HG03558 (cell line): ENCODE measurements around the gene TSPAN18.

Experiments
- ATAC-seq: cut with Tn5 transposase; IDR thresholded peaks from one replicate; pipeline ENCODE4 v1.9.1; 2021; ENCODE audit warnings: moderate number of reproducible peaks; ENCODE audit not compliant: unreplicated experiment; ENCODE audit errors: extremely low read depth

The TSPAN18 gene

DNA sequence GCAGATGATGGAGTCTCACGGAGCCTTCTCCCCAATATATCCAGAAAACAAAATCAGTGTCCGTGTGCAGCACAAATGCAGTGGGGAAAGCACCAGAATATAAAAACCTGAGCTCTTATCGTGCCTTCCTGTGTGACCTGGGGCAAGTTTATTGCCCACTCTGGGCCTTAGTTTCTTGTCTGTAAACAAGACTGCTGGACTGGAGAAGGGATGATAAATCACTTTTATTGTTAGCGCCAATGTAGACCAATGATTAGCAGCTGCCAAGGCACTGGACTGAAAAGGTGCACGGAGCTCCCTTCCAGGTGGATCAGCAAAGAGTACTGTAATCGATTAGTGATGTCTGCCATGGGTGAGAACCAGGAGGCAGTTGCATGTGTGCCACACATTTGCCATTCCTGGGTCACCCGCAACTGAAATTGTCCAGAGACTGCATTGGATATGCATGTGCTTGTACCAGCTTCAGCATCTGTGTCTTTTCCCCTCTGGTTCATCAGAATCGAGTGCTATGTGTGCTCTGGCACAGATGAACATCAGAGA lies 89.2 kb downstream of the TSPAN18 start:
- no peak for ATAC-seq

DNA sequence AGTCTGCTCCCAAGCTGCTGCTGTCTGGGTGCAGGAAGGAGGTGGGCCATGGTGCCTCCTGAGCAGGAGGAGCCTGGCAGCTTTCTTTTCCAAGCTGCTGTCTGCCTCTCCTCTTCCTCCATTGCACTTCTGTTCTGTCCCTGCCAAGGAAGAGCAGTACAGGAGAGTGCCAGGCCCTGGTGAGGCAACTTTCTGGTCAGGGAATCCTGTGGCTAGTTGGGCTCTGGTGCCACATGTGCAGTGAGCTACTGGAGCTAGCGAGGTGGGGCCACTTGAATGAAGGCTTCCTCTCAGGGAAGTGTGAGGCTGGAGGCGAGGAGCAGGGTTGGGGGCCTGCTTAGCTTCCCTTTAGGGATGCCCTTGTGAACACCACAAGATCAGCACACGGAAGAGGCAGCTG lies 90.0 kb downstream of the TSPAN18 start:
- no peak for ATAC-seq

DNA sequence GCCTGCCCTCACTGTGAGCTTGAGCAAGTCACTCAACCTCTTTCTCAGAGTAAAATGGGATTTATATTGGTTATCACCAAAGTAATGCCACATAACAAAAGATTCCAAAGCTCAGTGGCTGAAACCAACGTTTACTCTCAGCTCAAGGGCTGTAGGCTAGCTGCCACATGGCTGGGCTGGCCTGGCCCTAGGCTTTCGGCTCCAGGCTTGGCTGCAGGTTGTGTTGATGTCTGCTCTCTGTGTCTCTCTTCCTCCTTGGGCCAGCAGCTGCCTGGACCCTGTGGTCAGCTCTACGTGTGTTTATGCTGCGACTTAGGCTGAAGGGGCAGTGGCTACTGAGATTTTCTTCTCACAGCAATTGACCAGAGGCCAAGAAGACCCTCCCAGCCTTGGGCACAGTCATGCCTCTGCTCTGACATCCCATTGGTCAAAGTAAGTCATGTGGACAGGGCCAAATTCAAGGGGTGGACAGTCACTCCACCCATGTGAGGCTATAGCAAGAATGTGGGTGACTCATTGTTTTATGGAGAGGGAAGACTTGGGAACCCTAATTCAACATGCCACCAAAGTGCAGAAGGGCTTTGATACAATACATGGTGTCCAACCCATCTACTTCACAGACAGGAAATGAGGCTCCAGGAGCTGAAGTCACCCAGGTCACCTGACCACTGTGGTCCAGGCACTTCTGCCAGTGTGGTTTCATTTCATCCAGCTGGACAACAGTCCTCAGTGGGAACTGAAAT lies 90.6 kb downstream of the TSPAN18 start:
- ATAC-seq = no peak

DNA sequence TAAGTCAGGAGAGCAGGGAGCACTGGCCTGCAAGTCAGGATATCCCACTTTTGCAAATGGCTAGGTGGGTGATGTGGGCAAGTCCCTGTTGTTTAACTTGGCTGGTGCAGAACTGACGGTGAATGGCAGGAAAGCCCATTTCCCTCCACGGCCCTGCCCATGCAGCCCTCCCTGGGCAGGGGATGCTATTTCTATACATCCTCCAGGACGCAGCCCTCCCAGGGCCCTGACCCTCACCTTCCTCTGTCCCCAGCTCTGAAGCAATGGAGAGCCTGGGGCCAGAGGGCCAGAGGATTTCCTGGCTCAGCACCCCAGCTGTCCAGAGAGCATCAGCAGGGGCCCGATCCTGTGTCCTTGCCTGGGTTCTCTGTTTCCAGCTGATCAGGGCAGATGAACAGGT lies 91.3 kb downstream of the TSPAN18 start:
- ATAC-seq = no peak

DNA sequence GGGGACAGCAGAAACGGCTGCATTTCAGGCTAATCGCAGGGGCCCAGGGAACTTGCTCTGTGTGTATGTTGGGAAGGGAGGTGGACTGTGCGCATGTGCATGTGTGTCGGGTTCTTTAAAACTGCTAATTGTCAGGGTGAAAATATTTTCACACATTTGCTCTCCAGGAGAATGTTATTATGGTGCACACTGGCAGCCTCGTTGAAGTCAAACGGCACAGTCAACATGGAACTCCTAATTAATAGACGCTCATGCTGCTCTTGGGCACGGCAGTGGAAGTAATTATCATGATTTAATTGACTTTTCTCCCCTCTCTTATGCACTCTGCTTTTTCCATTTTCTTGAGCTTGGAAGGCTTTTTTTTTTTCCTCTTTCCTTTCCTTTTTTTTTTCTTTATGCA lies 92.6 kb downstream of the TSPAN18 start:
- ATAC-seq = no peak

DNA sequence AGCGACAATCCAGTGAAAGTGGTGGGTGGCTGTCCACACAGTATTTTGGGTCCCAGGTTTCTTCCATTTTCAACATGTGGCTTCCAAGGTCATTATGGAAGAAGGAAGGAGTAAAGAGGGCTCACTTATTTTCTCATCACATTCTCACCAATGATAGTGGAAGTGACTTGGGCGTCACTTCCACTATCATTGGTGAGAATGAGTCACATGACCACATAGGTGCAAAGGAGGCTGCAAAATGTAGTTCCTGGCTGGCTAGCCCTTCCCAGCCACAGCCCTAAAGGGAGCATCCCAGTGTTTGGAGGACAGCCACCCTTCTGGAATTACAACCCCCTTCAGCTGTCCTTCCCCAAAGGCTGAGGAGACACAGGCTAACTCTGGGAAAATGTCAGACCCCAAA lies 95.6 kb downstream of the TSPAN18 start:
- ATAC-seq = no peak

DNA sequence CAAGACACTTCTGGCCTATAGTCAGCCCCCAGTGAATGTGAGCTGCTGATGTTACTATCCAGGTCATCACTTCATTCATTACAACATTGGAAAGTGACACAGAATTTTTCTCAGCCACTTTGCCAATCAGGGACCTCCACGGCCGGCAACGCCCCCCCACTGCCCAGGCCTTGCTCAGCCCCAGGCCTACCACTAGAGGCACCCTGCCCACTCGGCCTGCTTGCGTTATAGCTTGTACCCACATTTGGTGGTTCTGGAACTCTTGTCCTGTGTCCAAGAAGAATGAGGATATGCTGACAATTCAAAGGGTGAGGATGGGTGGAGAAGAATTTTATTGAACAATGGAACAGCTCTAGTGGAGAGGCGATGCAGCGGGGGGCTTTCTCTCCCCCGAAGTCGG lies 96.2 kb downstream of the TSPAN18 start:
- ATAC-seq = no peak

DNA sequence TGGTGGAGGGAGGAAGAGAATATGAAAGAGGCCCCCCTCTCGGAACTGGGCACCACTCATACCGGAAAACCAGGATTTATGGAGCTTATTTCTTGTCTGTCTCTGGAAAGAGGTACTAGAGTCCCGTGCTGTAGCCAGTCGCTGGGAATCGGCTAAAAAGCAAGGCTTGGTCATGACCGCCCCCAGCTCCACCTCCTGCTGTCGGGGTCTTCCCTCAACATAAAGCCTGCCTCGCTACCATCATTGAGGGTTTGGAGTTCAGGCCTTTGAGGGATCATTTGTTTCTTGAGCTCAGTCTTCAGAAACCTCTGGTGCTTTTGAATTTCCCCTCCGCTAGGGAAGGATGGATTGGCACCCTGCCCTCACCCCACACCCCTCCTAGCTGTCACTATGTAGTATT lies 97.1 kb downstream of the TSPAN18 start:
- no peak for ATAC-seq

DNA sequence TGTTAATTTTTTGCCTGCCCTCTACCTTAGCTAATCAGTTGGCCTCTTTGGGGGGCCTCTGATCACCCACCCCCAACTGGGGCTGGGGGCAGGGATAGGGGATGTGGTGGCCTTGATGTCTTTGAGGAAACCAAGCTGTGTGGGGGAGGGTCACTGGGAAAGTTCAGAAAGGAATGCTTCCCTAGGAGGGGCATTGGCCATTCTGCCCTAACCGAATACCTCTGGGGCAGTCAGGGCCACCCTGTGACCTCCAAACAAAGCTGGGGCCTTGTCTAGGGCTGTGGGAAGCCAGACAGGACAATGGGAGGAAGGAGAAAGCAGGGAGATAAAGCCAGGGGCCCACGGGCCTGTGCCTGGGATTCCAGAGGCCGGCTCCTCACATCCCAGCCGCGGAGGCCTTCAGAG lies 97.5 kb downstream of the TSPAN18 start:
- ATAC-seq = no peak

DNA sequence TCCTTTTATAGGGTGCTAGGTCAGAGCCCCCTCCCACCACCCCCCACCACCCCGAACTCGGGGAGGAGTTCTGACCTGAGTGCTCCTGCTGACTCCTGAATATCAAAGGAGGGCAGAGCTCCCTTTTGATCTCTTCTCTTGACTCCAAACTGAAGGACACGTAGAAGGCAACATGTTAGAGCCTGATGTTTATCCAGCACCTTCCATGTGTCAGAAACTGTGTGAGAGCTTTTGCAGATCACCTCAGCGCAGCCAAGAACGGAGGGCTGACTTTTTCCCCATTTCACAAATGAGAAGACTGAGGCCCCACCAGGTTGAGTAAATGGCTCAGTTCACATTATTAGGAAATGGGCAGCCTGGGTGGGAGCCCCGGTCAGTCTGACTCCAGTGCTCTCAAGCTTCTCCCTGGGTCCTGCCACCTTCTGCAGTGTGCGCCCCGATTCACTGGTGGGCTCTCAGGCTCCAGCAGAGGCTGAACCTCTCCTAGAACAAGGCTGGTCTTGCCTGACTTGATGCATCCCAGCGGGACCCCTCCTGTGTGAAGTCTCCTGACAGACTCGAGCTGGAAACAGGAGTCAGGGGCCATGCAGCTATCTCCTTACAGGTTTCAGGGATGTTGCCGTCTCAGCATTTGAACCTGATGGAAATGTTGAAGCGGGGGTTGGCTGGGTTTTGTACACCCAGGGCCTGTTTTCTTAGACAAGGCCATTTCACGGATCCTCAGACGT lies 98.5 kb downstream of the TSPAN18 start:
- no peak for ATAC-seq

DNA sequence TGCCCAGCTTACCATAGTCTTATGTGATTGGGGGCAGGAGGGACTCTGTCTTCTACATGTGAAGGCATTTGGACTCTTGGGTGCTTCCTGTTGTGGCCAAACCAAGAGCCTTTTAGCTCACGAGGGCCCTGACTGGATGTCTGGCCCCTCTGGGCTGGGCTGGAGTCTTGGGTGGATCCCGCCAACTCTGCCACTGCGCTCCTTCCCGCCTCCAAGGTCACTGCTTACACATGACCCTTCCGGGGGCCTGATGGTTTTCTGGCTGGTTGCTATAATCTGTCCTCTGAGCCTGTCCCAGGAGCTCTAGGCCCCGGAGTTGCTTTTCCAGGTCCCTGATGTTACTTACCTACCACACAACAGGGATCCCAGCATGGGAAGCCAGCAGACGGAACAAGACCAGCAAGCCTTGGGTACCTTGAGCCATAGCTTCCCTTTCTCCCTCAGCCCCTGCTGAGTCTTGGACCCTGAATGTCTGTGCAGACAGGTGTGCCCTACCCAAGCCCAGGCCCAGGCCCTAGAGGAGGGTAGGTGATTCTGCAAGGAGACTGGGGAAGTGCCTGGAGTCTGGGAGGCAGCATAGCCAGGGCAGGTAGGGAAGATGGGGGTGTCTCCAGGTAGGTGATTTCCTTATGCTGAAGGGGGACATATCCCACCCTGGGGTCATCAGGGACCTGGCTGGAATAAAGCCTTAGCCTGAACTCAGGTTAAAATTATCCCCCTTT lies 100.3 kb downstream of the TSPAN18 start:
- ATAC-seq = no peak

DNA sequence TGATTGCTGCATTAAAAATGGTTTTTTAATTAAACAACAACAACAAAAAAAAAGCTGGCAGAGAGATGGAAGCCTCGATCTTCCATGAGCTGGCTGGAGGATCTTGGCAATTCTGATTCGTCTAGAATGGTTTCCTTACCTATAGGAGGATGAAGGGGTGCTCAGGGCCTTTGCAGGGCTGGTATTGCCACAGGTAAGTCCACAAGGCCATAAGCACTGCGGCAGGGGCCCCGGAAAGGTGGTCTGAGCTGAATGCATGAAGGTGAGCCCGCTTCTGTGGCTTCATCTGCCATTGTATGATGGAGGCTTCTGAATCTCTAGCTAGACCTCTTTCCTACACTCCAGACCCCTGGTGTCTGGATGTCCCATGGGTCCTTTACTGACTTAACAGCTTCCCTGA lies 101.5 kb downstream of the TSPAN18 start:
- ATAC-seq = no peak

DNA sequence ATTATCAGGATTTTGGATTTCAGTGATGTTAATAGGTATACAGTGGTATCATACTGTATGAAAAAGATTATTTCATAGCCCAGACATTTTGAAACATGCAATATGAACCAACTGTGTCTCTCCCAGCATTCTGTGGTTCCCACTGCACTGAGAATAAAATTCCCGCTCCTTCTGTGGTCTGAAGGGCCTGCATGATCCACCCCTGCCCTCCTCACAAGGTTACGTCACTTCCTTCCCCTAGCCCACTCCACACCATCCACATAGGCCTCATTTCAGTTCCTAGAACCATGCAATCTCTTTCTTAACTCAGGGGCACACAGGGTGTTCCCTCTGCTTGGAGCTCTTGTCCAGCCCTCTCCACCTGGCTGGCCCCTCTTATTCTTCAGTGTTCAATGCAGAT lies 103.1 kb downstream of the TSPAN18 start:
- no peak for ATAC-seq

DNA sequence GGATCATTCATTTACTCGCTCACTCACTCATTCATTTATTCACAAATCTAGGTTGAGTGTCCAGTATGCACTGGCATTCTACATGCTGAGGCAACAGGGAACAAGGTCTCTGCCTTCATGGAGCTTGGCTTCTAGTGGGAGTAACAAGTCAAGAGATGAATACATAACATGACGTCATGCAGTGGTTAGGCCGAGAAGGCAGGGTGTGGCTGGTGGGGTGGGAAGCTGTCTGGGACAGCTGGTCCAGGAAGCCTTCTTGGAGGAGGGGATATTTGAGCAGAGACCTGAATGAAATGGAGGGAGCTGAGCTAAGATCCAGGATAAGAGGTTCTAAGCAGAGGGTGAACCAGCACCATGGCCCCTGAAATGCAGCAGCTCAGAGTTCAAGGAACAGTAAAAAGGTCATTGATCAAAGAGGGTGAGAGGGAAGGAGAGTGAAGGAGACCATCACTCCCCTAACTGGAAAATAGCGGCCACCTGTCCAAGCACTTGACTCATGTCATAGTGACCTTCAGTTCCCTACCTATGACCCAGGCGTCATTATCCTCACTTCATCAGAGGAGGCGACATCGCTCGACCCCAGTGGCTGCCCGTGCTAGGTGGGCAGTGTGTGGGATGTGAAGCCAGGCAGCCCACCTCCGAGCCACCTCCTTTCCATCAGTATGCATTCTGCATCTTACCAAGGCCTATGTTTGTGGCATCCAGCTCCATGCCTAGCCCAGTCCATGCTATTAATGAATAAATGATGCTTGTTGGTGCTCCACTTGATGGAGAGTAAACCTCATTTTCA lies 105.0 kb downstream of the TSPAN18 start:
- no peak for ATAC-seq

DNA sequence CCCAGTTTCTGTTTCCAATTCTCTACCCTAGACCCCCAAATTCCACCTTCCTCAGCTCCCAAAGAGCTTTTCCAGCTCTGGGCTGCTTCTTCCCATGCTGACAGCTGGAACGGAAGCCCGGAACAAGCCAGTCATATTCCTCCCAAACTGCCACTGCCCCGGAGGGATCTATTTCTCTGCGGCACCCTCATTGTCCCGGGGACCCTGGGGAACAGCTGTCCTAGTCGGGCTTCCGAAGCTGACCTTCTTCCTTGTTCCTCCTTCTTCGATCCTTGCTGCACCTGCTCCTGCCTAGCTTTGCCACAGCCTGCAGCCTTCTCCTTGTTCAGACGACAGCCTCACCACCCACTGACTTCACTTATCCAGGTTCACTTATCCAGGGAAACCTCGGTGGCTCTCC lies 105.7 kb downstream of the TSPAN18 start:
- ATAC-seq = no peak

DNA sequence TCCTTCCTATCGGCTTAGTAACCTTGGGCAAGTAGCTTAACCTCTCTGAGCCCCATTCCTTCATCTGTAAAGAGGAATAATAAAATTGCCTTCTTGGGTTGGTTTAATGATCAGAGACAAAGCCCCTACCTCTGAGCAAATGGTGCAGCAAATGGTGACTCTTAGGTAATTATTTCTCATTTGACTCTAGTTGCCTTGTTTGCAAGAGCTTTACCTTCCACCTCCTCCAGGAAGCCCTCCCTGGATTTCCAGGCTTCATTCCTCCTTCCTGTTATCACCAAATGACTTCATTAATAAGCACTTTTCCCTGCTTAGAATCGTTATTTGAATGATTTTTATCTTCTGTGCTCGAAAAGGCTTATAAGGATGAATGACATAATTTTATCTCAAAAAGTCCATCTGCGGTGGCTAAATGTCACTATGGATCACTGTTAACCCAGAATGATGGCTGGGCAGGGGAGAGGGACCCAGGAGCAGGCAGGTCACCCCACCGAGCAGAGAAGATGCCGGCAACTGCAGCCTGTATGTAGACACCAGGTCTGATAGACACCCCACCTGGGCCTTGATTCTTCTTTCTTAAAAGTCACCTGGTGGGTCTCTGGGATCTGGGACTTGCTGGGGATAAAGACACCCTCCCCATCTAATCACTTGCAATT lies 106.6 kb downstream of the TSPAN18 start:
- ATAC-seq = no peak

DNA sequence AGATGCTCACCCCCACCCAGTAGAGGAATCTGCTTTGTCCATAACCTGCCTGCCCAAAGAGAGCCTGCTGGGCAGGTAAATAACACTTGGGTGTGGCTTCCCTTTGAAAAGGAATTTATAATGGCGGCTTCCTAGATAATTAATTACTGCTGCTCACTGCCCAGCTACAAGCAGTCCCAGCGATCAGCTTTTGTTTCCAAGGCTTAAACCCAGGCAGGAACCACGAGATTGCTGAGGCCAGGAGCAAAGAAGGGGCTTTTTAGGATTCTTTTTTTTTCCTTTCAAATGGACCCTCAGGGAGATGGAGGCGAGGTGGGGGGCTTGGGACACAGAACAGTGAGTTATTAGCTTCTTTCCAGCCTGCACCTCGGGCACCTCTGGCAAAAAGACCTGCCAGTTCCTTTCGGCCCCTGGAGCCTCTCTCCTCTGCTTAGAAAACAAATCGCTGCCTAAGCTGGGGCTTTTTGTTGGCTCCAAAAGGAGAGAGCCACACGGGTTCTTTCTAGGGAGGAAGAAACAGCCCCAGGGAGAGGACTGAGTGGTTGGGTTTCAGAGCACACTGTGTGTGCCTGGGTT lies 107.2 kb downstream of the TSPAN18 start:
- no peak for ATAC-seq

DNA sequence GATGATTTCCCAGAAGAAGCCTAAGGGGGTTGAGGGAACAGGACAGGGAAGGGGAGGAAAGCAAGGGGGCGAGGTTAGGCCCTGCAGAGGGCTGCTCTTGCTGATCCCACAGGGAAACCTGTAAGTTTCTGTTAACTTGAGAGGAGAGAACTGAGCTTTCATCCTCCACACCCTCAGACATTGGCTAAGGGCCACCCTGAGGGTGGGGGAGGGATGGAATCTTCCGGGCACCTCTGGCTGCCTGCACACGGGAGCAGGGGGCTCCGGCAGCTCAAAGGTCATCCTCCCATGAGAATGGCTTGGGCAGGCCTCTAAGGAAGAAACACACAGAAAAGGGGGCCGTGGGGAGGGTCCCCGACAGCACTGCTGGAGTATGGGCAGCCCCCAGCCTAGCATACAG lies 108.1 kb downstream of the TSPAN18 start:
- no peak for ATAC-seq

DNA sequence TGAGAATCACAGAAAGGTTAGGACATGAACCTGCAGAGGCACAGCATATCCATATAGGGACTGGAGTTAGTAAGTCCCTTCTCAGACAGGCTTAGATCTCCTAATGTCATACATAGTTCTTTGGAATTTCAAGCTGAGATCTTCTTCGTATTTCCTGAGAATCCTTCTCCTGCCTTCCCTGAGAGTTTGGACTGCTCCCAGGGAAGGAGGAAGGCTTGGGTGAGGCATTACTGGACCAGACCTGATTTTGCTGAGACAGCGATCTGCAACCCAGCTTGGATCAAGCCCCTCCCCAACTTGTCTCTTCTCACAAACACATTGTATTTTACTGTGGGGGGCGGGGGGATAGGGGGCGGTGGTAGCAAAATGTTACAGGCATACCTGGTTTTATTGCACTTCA lies 108.5 kb downstream of the TSPAN18 start:
- ATAC-seq = no peak
